Natural killer cell treated with Interleukin-12 subunit alpha and Interleukin-12 subunit beta and Interleukin-15 and Interleukin-18, amount 100 ng/mL, for 72 hours (primary cell): ENCODE data around the gene FKBP1A. TPM values are rescaled to one million over a fixed set of nuclear protein-coding genes. Genes with fewer than 3 reads are reported as not detected.
A peak's percentile ranks its signal among the peaks of the same experiment; 100 is the strongest.
"Not testable (repeated sequence)": the region's sequence is repeated elsewhere in the genome, so short reads cannot be mapped to it uniquely, and the experiment has no call there.

Experiments used
- ATAC-seq, 2 donors: fragments of 150-1000 bp; cut with Tn5 transposase in 1 of 2; sonication (Bioruptor Pico), chemical (Tn5 transposase) in 1 of 2; 2 replicates each; pipeline ENCODE4 v1.10.0; 2021
- DNase-seq: peaks from one replicate; pipeline ENCODE4 v3.0.0; 2022; ENCODE audit warnings: low spot score
- H3K27ac Mint-ChIP-seq, 2 donors: 1 replicate in 1 of 2; 2 replicates in 1 of 2; pipeline ENCODE4 v1.8.0; 2022; ENCODE audit warnings: mixed read lengths in 2 of 2, mild to moderate bottlenecking in 1 of 2, moderate library complexity in 1 of 2
- H3K27me3 Mint-ChIP-seq, 2 donors: 1 replicate in 1 of 2; 2 replicates in 1 of 2; pipeline ENCODE4 v1.8.0; 2022; ENCODE audit warnings: mixed read lengths in 2 of 2
- H3K36me3 Mint-ChIP-seq: one replicate; pipeline ENCODE4 v1.8.0; 2022; ENCODE audit warnings: mixed read lengths
- H3K4me1 Mint-ChIP-seq, 2 donors: 1 replicate in 1 of 2; 2 replicates in 1 of 2; pipeline ENCODE4 v1.8.0; 2022; ENCODE audit warnings: low read depth in 2 of 2, mixed read lengths in 2 of 2, mild to moderate bottlenecking in 1 of 2
- H3K4me3 Mint-ChIP-seq: one replicate; pipeline ENCODE4 v1.8.0; 2022; ENCODE audit warnings: mixed read lengths
- H3K9me3 Mint-ChIP-seq: 2 replicates; pipeline ENCODE4 v1.8.0; 2022; ENCODE audit warnings: mixed read lengths
- total RNA-seq, 2 donors: library from RNA; stranded (reverse); gene quantifications; one replicate each; pipeline ENCODE4 v1.2.3, GENCODE V29; 2022

The FKBP1A gene
- total RNA-seq, 2 donors from 2014 or later, result 167 to 229 TPM

DNA sequence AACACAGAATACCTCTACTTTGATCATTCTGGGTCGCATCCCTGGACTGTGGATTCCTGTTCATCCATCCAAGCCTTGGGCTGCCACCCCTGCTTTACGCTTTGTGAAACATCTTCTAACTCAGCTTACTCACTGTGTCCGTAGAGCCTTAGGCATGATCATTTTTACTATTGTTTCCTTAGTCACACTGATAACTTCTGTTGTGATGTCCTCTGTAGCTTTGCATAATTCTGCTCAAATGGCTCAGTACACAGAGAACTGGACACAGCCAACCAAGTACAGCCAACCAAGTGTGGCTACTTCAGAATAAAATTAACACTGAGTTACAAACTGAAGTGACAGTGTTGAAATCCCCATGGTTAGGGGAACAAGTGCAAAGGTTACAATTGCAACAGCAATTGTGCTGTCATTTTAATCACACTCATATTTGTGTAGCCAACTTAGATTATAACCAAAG is 8.6 kb upstream of the FKBP1A start:
- Mint-ChIP-seq H3K4me1 (peaks cover 0 to 3% of the 10 kb centered on the region in 2 donors), H3K9me3 (no peaks in the 10 kb centered on the region), H3K27ac (no peak overlapping the region), H3K4me3 (no peak overlapping the region), H3K27me3 (peaks cover 33 to 35% of the 10 kb centered on the region in 2 donors), H3K36me3 (no peaks in the 10 kb centered on the region)
- no peak for DNase-seq
- ATAC-seq, result no peak

- not testable (repeated sequence) for H3K27ac Mint-ChIP-seq, ATAC-seq, H3K4me1 Mint-ChIP-seq, H3K9me3 Mint-ChIP-seq, H3K4me3 Mint-ChIP-seq, H3K36me3 Mint-ChIP-seq, DNase-seq
- peaks cover 36 to 43% of the 10 kb centered on the region in 2 donors for H3K27me3 Mint-ChIP-seq
Observed at GRCh38 chr20:1399678-1400366, 7.0 kb upstream of the FKBP1A start.

GRCh38 chr20:1398185-1398584 is 5.3 kb upstream of the FKBP1A start:
- Mint-ChIP-seq H3K4me1 (peaks cover 8 to 11% of the 10 kb centered on the region in 2 donors), H3K27me3 (peaks cover 32 to 37% of the 10 kb centered on the region in 2 donors)
- DNase-seq, H3K27ac Mint-ChIP-seq, ATAC-seq, H3K4me3 Mint-ChIP-seq, H3K36me3 Mint-ChIP-seq, H3K9me3 Mint-ChIP-seq: not testable (repeated sequence)

GRCh38 chr20:1397710-1398109 is 4.9 kb upstream of the FKBP1A start:
- Mint-ChIP-seq H3K27me3 (peaks cover 30 to 34% of the 10 kb centered on the region in 2 donors), H3K27ac (no peak overlapping the region)

GRCh38 chr20:1396702-1397101 is 3.8 kb upstream of the FKBP1A start:
- no peak overlapping the region for H3K4me3 Mint-ChIP-seq
- peaks cover 10 to 11% of the 10 kb centered on the region in 2 donors for H3K4me1 Mint-ChIP-seq
- DNase-seq (no peak), ATAC-seq (no peak)
- H3K9me3 Mint-ChIP-seq, result no peaks in the 10 kb centered on the region
- no peaks in the 10 kb centered on the region for H3K36me3 Mint-ChIP-seq
- peaks cover 26 to 28% of the 10 kb centered on the region in 2 donors for H3K27me3 Mint-ChIP-seq
- no peak overlapping the region for H3K27ac Mint-ChIP-seq

More at GRCh38 chr20:1397710-1398109, 4.9 kb upstream of the FKBP1A start:
- DNase-seq (no peak), ATAC-seq (no peak)
- no peaks in the 10 kb centered on the region for H3K36me3 Mint-ChIP-seq
- H3K4me3 Mint-ChIP-seq, result no peak overlapping the region
- H3K4me1 Mint-ChIP-seq, result peaks cover 9 to 12% of the 10 kb centered on the region in 2 donors
- no peaks in the 10 kb centered on the region for H3K9me3 Mint-ChIP-seq

- no peaks in the 10 kb centered on the region for H3K9me3 Mint-ChIP-seq
- H3K4me3 Mint-ChIP-seq, result no peak overlapping the region
- ATAC-seq (no peak), DNase-seq (no peak)
- H3K27me3 Mint-ChIP-seq, result peaks cover 26 to 28% of the 10 kb centered on the region in 2 donors
- no peak overlapping the region for H3K27ac Mint-ChIP-seq
- no peaks in the 10 kb centered on the region for H3K36me3 Mint-ChIP-seq
- H3K4me1 Mint-ChIP-seq, result peaks cover 13 to 14% of the 10 kb centered on the region in 2 donors
Observed at GRCh38 chr20:1396264-1396663, 3.4 kb upstream of the FKBP1A start.

- no peak overlapping the region for H3K27ac Mint-ChIP-seq
- DNase-seq (no peak), ATAC-seq (no peak)
- H3K4me3 Mint-ChIP-seq, result no peak overlapping the region
- H3K36me3 Mint-ChIP-seq, result no peaks in the 10 kb centered on the region
- H3K4me1 Mint-ChIP-seq, result peaks cover 28% of the 10 kb centered on the region in 2 donors
- no peaks in the 10 kb centered on the region for H3K9me3 Mint-ChIP-seq
- H3K27me3 Mint-ChIP-seq, result peaks cover 21 to 27% of the 10 kb centered on the region in 2 donors
Observed at GRCh38 chr20:1394686-1395085, 1.8 kb upstream of the FKBP1A start.

GRCh38 chr20:1393507-1393882 is 641 bp upstream of the FKBP1A start:
- Mint-ChIP-seq H3K4me1 (peaks cover 37 to 38% of the 10 kb centered on the region in 2 donors), H3K9me3 (no peaks in the 10 kb centered on the region), H3K4me3 (peak overlapping the region; percentile 92), H3K27ac (peak overlapping the region; percentile 92 to 98), H3K36me3 (peaks cover 4% of the 10 kb centered on the region), H3K27me3 (peaks cover 18% of the 10 kb centered on the region in 2 donors)
- ATAC-seq (no peak), DNase-seq (no peak)

DNA sequence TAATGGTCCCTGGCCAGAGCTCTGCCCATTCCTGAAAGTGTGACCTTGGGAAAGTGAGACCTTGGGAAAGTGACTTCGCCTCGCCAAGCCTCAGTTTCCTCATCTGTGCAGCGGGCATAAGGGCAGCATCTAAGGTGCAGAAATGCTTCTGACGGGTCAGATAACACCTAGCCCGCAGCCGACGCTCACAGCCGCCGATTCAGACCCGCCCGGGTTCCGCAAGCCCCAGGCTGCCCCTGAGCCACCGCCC is 486 bp downstream of the FKBP1A start:
- peak; percentile 59 to 66 for ATAC-seq
- Mint-ChIP-seq H3K27me3 (peaks cover 14 to 18% of the 10 kb centered on the region in 2 donors), H3K27ac (peak overlapping the region; percentile 69 to 81), H3K9me3 (no peaks in the 10 kb centered on the region), H3K4me1 (peaks cover 45% of the 10 kb centered on the region in 2 donors), H3K36me3 (peaks cover 4% of the 10 kb centered on the region), H3K4me3 (peak overlapping the region; percentile 93)
- DNase-seq, result no peak

- Mint-ChIP-seq H3K27ac (peak overlapping the region; percentile 69 to 81), H3K4me3 (peak overlapping the region; percentile 93), H3K4me1 (peaks cover 45% of the 10 kb centered on the region in 2 donors), H3K36me3 (peaks cover 4% of the 10 kb centered on the region), H3K9me3 (no peaks in the 10 kb centered on the region), H3K27me3 (peaks cover 9 to 14% of the 10 kb centered on the region in 2 donors)
- no peak for ATAC-seq
- no peak for DNase-seq
Observed at GRCh38 chr20:1391640-1392442, 1.0 kb downstream of the FKBP1A start.

GRCh38 chr20:1390581-1391403 is 2.1 kb downstream of the FKBP1A start:
- H3K9me3 Mint-ChIP-seq, result no peaks in the 10 kb centered on the region
- H3K36me3 Mint-ChIP-seq, result peaks cover 5% of the 10 kb centered on the region
- H3K4me3 Mint-ChIP-seq, result peak overlapping the region; percentile 93
- DNase-seq (no peak), ATAC-seq (no peak)
- H3K27ac Mint-ChIP-seq, result peak overlapping the region; percentile 69 to 81
- peaks cover 3 to 8% of the 10 kb centered on the region in 2 donors for H3K27me3 Mint-ChIP-seq
- peaks cover 54% of the 10 kb centered on the region in 2 donors for H3K4me1 Mint-ChIP-seq

- Mint-ChIP-seq H3K4me1 (peaks cover 59 to 60% of the 10 kb centered on the region in 2 donors), H3K27ac (peak overlapping the region in 1 of 2 donors; percentile 58), H3K4me3 (peak overlapping the region; percentile 93), H3K9me3 (no peaks in the 10 kb centered on the region), H3K27me3 (peaks cover 0 to under 1% of the 10 kb centered on the region in 2 donors), H3K36me3 (peaks cover 9% of the 10 kb centered on the region)
- no peak for ATAC-seq
- DNase-seq, result no peak
Observed at GRCh38 chr20:1389703-1390580, 2.9 kb downstream of the FKBP1A start.
